ENCODE results near the gene NCKAP1.

DNA sequence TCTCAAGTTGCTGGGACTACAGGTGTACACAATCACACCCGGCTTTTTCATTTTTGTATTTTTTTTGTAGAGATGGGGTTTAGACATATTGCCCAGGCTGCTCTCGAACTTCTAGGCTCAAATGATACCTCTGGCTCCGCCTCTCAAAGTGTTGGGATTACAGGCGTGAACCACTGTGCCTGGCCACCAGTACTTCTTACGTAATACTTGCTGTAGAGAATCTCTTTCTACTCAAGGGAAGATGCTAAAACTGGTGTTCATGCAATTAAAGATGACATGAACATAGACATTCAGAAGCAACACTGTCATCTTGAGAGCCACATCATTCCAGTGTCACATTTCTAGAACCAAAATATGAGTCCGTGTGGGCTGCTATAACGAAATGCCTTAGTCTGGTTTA lies 118.2 kb downstream of the NCKAP1 start:
- TF ChIP-seq, protein P1, sequence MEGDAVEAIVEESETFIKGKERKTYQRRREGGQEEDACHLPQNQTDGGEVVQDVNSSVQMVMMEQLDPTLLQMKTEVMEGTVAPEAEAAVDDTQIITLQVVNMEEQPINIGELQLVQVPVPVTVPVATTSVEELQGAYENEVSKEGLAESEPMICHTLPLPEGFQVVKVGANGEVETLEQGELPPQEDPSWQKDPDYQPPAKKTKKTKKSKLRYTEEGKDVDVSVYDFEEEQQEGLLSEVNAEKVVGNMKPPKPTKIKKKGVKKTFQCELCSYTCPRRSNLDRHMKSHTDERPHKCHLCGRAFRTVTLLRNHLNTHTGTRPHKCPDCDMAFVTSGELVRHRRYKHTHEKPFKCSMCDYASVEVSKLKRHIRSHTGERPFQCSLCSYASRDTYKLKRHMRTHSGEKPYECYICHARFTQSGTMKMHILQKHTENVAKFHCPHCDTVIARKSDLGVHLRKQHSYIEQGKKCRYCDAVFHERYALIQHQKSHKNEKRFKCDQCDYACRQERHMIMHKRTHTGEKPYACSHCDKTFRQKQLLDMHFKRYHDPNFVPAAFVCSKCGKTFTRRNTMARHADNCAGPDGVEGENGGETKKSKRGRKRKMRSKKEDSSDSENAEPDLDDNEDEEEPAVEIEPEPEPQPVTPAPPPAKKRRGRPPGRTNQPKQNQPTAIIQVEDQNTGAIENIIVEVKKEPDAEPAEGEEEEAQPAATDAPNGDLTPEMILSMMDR (conservative IDR thresholded peaks at IDR 0.05; ENCODE audit: low read length) = no peak
- no peak for TF ChIP-seq EZH2phosphoT487 (IDR thresholded peaks at IDR 0.05; ENCODE audit: borderline replicate concordance)

Measured in Loucy (cell line).